B cell (primary cell): ENCODE results near the gene CLEC4A. TPM values are rescaled to one million over a fixed set of nuclear protein-coding genes. Genes with fewer than 3 reads are reported as not detected.

Experiments used
- ATAC-seq: fragments of 200-7000 bp; cut with Tn5 transposase; one replicate; pipeline ENCODE4 v1.10.0; 2021; ENCODE audit warnings: low read depth, mild to moderate bottlenecking, moderate number of reproducible peaks, moderate library complexity
- CTCF ChIA-PET: fragments of 350-600 bp; sonication (Branson Sonifier 250); formaldehyde crosslinking; loops from one replicate; lab custom pipeline; 2021; ENCODE audit warnings: antibody characterized with exemption, inconsistent platforms; lab: Charles Lee
- POLR2A ChIA-PET: fragments of 350-600 bp; sonication (Branson Sonifier 250); formaldehyde crosslinking; loops from one replicate; lab custom pipeline; 2021; ENCODE audit warnings: antibody characterized with exemption; lab: Charles Lee
- DNase-seq: peaks from one replicate; pipeline ENCODE4 v3.0.0; 2013
- H2AFZ ChIP-seq: 2 replicates; pipeline ENCODE4 v1.6.1; 2012; ENCODE audit warnings: mild to moderate bottlenecking, low read depth, low read length; ENCODE audit not compliant: insufficient read depth, poor library complexity, severe bottlenecking
- H3K27ac ChIP-seq, 2 donors: 1 replicate in 1 of 2; 2 replicates in 1 of 2; pipeline ENCODE4 v1.5.1; 2012 to 2013; ENCODE audit warnings: low read length in 2 of 2, mild to moderate bottlenecking in 2 of 2, moderate library complexity in 1 of 2
- H3K27me3 ChIP-seq, 4 experiments: fragments of 200-600 bp in 1 of 4; sonication (generic) in 1 of 4; replicated peaks in 1 of 4; 1 replicate in 2 of 4; 2 replicates in 2 of 4; pipeline versions ENCODE4 v1.6.1 to v1.7.0; 2013 to 2016; ENCODE audit warnings: low read length in 3 of 4, mild to moderate bottlenecking in 2 of 4, mixed read lengths in 1 of 4, moderate library complexity in 1 of 4; ENCODE audit not compliant: insufficient read depth in 4 of 4, control insufficient read depth in 3 of 4; ENCODE audit errors: control extremely low read depth in 1 of 4
- H3K36me3 ChIP-seq, 2 experiments: replicated peaks in 1 of 2; 1 replicate in 1 of 2; 2 replicates in 1 of 2; pipeline versions ENCODE4 v1.6.1 to v1.7.1; 2013; ENCODE audit warnings: low read length in 1 of 2; ENCODE audit not compliant: insufficient read depth in 2 of 2, control insufficient read depth in 1 of 2; ENCODE audit errors: control extremely low read depth in 1 of 2, extremely low read depth in 1 of 2
- H3K4me1 ChIP-seq, 2 donors: fragments of 200-600 bp in 1 of 2; sonication (generic) in 1 of 2; 1 replicate in 1 of 2; 2 replicates in 1 of 2; pipeline versions ENCODE4 v1.5.1 to v1.6.1; 2013 to 2017; ENCODE audit warnings: low read length in 2 of 2; ENCODE audit not compliant: control insufficient read depth in 2 of 2, insufficient read depth in 2 of 2
- H3K4me2 ChIP-seq: replicated peaks from 2 replicates; pipeline ENCODE3; 2012; ENCODE audit warnings: mild to moderate bottlenecking, low read depth, low read length; ENCODE audit not compliant: poor library complexity, severe bottlenecking
- H3K4me3 ChIP-seq, 5 experiments: fragments of 200-600 bp in 1 of 5; sonication (generic) in 1 of 5; 1 replicate in 3 of 5; 2 replicates in 2 of 5; pipeline versions ENCODE4 v1.5.1 to v1.7.0; 2011 to 2016; ENCODE audit warnings: low read length in 4 of 5, mild to moderate bottlenecking in 4 of 5, low read depth in 2 of 5, control low read depth in 1 of 5, moderate library complexity in 1 of 5; ENCODE audit not compliant: insufficient read depth in 1 of 5; ENCODE audit errors: control extremely low read depth in 1 of 5, extremely low read depth in 1 of 5
- H3K79me2 ChIP-seq: fragments of 200-600 bp; sonication (generic); one replicate; pipeline ENCODE4 v1.6.0; 2016; ENCODE audit warnings: low read length; ENCODE audit not compliant: control insufficient read depth, insufficient read depth
- H3K9ac ChIP-seq: fragments of 200-600 bp; sonication (generic); 2 replicates; pipeline ENCODE4 v1.6.1; 2017; ENCODE audit warnings: mild to moderate bottlenecking, low read length, moderate library complexity
- H3K9me3 ChIP-seq, 3 donors: one replicate each; pipeline versions ENCODE4 v1.6.1 to v1.7.1; 2013; ENCODE audit warnings: low read length in 2 of 3; ENCODE audit not compliant: control insufficient read depth in 2 of 3, insufficient read depth in 1 of 3; ENCODE audit errors: control extremely low read depth in 1 of 3
- H4K20me1 ChIP-seq: 2 replicates; pipeline ENCODE4 v1.6.0; 2012; ENCODE audit warnings: mild to moderate bottlenecking, low read length; ENCODE audit not compliant: insufficient read depth, control insufficient read depth, poor library complexity, severe bottlenecking
- H3K27ac Mint-ChIP-seq: one replicate; pipeline ENCODE4 v1.8.0; 2021; ENCODE audit warnings: mixed read lengths
- H3K27me3 Mint-ChIP-seq: one replicate; pipeline ENCODE4 v1.8.0; 2021; ENCODE audit warnings: mixed read lengths
- H3K4me1 Mint-ChIP-seq: one replicate; pipeline ENCODE4 v1.8.0; 2021; ENCODE audit warnings: mixed read lengths
- H3K4me3 Mint-ChIP-seq: one replicate; pipeline ENCODE4 v1.8.0; 2021; ENCODE audit warnings: mixed read lengths
- H3K9me3 Mint-ChIP-seq: one replicate; pipeline ENCODE4 v1.8.0; 2022; ENCODE audit warnings: mixed read lengths; ENCODE audit not compliant: insufficient read depth
- CTCF ChIP-seq: fragments of 200-600 bp; IDR thresholded peaks from one replicate; pipeline ENCODE4 v1.8.0; 2022; ENCODE audit warnings: antibody characterized with exemption, mild to moderate bottlenecking
- EZH2 ChIP-seq: IDR thresholded peaks from 2 replicates; pipeline ENCODE4 v1.6.1; 2012; ENCODE audit warnings: borderline replicate concordance, low read depth, mild to moderate bottlenecking, moderate library complexity, low read length; ENCODE audit not compliant: insufficient read depth, poor library complexity, severe bottlenecking
- WGBS: methylation state at CpG from one replicate; pipeline ENCODE4 v1.1.5; 2013; ENCODE audit warnings: missing lambda C conversion rate; ENCODE audit not compliant: insufficient coverage; 5-methylcytosine and 5-hydroxymethylcytosine counted together
- intact Hi-C: fragments of 100-400 bp; cut with micrococcal nuclease; formaldehyde crosslinking; loops from one replicate; pipeline ENCODE4 v1.10.0; 2022
- polyA plus RNA-seq: library from polyadenylated mRNA; depleted of rRNA; stranded (reverse); fragments of >200 nt; gene quantifications from 2 replicates; pipeline ENCODE4 v1.2.3, GENCODE V29; 2012
- total RNA-seq, 2 donors: library from RNA; stranded (reverse); fragments of 120-200 nt in 1 of 2; gene quantifications; 1 replicate in 1 of 2; 2 replicates in 1 of 2; pipeline versions ENCODE4 v1.2.3 to v1.2.4, GENCODE V29; 2013 to 2022

Gene CLEC4A
- total and polyA plus RNA-seq, 2 donors (not counting 1 experiment from before 2014, with no cell fraction given), result 1.6 to 6.1 TPM

DNA sequence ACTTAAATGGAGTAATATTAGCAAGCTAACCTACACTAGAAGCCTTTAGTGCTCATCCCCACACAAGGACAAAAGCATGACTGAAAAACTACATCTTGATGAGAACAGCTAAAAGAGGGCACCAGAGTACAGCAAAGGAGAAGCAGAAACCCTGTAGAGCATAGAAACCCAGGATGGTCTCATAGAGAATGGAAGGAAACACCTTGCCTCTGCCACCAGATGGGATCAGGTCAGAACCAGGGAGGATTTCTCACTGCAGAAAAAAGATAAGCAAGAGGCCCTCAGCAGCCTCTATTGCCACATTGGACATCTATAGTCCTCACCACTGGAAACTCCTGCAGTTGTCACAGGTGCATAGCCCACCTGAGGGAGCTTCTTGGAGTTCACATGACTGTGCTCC lies 19.8 kb downstream of the CLEC4A start:
- Histone ChIP-seq H3K79me2 (no peaks in the 10 kb centered on the region), H4K20me1 (no peaks in the 10 kb centered on the region), H2AFZ (no peak overlapping the region), H3K4me1 (no peaks in the 10 kb centered on the region), H3K4me2 (no peak overlapping the region), H3K4me3 (no peak overlapping the region), H3K27me3 (peaks cover 0 to 9% (median 2%) of the 10 kb centered on the region in 4 experiments), H3K9me3 (peaks cover 0 to 6% (median 2%) of the 10 kb centered on the region in 3 donors), H3K9ac (no peak overlapping the region), H3K27ac (no peak overlapping the region), H3K36me3 (peaks cover 1 to 5% of the 10 kb centered on the region in 2 experiments)
- intact Hi-C loops, result no loop called here
- peaks cover 12% of the 10 kb centered on the region for H3K27me3 Mint-ChIP-seq
- no peak for DNase-seq
- H3K4me3 Mint-ChIP-seq, result no peak overlapping the region
- ChIA-PET POLR2A (no interaction called here), CTCF (no interaction called here)
- no peak overlapping the region for H3K27ac Mint-ChIP-seq
- H3K4me1 Mint-ChIP-seq, result no peaks in the 10 kb centered on the region
- H3K9me3 Mint-ChIP-seq, result peaks cover 7% of the 10 kb centered on the region
- TF ChIP-seq CTCF (no peak), EZH2 (no peak)
- ATAC-seq, result no peak

DNA sequence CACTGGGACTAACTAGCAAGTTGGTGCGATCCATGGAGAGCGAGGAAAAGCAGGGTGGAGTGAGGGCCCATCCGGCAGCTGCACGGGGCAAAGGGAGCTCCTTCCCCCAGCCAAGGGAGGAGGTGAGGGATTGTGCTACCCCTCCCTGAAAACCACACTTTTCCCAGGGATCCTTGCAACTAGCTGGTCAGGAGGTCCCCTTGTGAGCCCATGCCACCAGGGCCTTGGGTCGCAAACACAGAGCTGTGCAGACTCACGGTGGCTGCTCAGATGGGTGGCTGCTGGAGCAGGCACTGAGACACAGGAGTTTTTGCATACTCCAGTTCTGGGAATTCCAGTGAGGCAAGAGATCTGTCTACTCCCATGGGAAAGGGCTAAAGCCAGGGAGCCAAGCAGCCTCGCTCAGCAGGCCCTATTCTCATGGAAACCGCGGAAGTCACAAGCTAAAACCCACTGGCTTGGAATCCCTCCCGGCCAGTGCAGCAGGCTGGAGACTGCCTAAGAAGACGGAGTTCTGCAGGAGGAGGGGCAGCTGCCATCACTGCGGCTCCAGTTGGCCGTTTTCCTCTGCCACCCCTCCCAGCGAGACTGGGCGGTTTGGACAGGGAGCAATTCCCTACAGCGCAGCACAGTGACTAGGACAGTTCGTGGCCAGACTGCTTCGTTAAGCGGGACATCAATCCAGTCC lies 22.5 kb downstream of the CLEC4A start:
- ChIA-PET CTCF (no interaction called here), POLR2A (no interaction called here)
- no peaks in the 10 kb centered on the region for H3K79me2 ChIP-seq
- H3K36me3 ChIP-seq, result peaks cover 0 to 4% of the 10 kb centered on the region in 2 experiments
- peaks cover 22% of the 10 kb centered on the region for H3K27me3 Mint-ChIP-seq
- H3K27ac Mint-ChIP-seq, result no peak overlapping the region
- H3K9me3 ChIP-seq, result peaks cover 0 to 6% (median 2%) of the 10 kb centered on the region in 3 donors
- intact Hi-C loops, result no loop called here
- H3K4me3 Mint-ChIP-seq, result no peak overlapping the region
- no peak for DNase-seq
- no peaks in the 10 kb centered on the region for H3K4me1 Mint-ChIP-seq
- H3K27ac ChIP-seq, result no peak overlapping the region
- H2AFZ ChIP-seq, result no peak overlapping the region
- H3K4me3 ChIP-seq, result no peak overlapping the region
- TF ChIP-seq CTCF (no peak), EZH2 (no peak)
- no peaks in the 10 kb centered on the region for H4K20me1 ChIP-seq
- no peak for ATAC-seq
- H3K27me3 ChIP-seq, result peaks cover 0 to 9% (median 2%) of the 10 kb centered on the region in 4 experiments
- 92% methylated on average over 16 of the region's 19 CpGs for WGBS
- no peak overlapping the region for H3K9ac ChIP-seq
- H3K4me1 ChIP-seq, result no peaks in the 10 kb centered on the region
- peaks cover 9% of the 10 kb centered on the region for H3K9me3 Mint-ChIP-seq
- no peak overlapping the region for H3K4me2 ChIP-seq
